Neuron (in vitro differentiated cells): ENCODE measurements around the gene FAM20A.

Source experiments
- H2AFZ ChIP-seq: one replicate; pipeline ENCODE4 v1.6.1; 2013; ENCODE audit warnings: low read depth, mild to moderate bottlenecking, inconsistent platforms, low read length, moderate library complexity
- H3K27me3 ChIP-seq: one replicate; pipeline ENCODE4 v1.6.1; 2013; ENCODE audit warnings: low read length; ENCODE audit not compliant: insufficient read depth
- H3K36me3 ChIP-seq: one replicate; pipeline ENCODE4 v1.6.1; 2013; ENCODE audit warnings: low read length; ENCODE audit not compliant: insufficient read depth
- H3K4me1 ChIP-seq: one replicate; pipeline ENCODE4 v1.6.1; 2013; ENCODE audit warnings: low read length; ENCODE audit not compliant: insufficient read depth
- H3K4me3 ChIP-seq: 2 replicates; pipeline ENCODE4 v1.5.1; 2013; ENCODE audit warnings: mild to moderate bottlenecking, low read length, moderate library complexity
- H3K9me3 ChIP-seq: one replicate; pipeline ENCODE4 v1.6.1; 2013; ENCODE audit warnings: low read length

FAM20A gene

GRCh38 chr17:68579194-68579927 lies 21.8 kb downstream of the FAM20A start:
- no peak overlapping the region for H3K4me3 ChIP-seq

GRCh38 chr17:68578236-68578635 lies 22.9 kb downstream of the FAM20A start:
- Histone ChIP-seq H3K9me3 (peaks cover 3% of the 10 kb centered on the region), H3K4me1 (peaks cover 9% of the 10 kb centered on the region), H3K36me3 (no peaks in the 10 kb centered on the region), H2AFZ (no peak overlapping the region), H3K4me3 (no peak overlapping the region), H3K27me3 (no peaks in the 10 kb centered on the region)

More at GRCh38 chr17:68579194-68579927, 21.8 kb downstream of the FAM20A start:
- Histone ChIP-seq H3K36me3 (no peaks in the 10 kb centered on the region), H3K27me3 (no peaks in the 10 kb centered on the region), H3K9me3 (peaks cover 3% of the 10 kb centered on the region), H2AFZ (no peak overlapping the region), H3K4me1 (peaks cover 9% of the 10 kb centered on the region)

GRCh38 chr17:68577497-68577821 lies 23.7 kb downstream of the FAM20A start:
- Histone ChIP-seq H3K9me3 (peaks cover 3% of the 10 kb centered on the region), H3K36me3 (no peaks in the 10 kb centered on the region), H2AFZ (no peak overlapping the region), H3K4me1 (peaks cover 9% of the 10 kb centered on the region), H3K27me3 (no peaks in the 10 kb centered on the region), H3K4me3 (no peak overlapping the region)

- H3K4me1 ChIP-seq: peaks cover 9% of the 10 kb centered on the region
- H3K27me3 ChIP-seq: no peaks in the 10 kb centered on the region
- peaks cover 3% of the 10 kb centered on the region for H3K9me3 ChIP-seq
- no peak overlapping the region for H2AFZ ChIP-seq
- no peak overlapping the region for H3K4me3 ChIP-seq
- no peaks in the 10 kb centered on the region for H3K36me3 ChIP-seq
Measured at GRCh38 chr17:68576811-68577496, 24.2 kb downstream of the FAM20A start.

- Histone ChIP-seq H3K27me3 (no peaks in the 10 kb centered on the region), H2AFZ (no peak overlapping the region), H3K4me1 (peaks cover 9% of the 10 kb centered on the region), H3K36me3 (no peaks in the 10 kb centered on the region), H3K9me3 (peaks cover 3% of the 10 kb centered on the region), H3K4me3 (no peak overlapping the region)
Measured at GRCh38 chr17:68576137-68576536, 25.0 kb downstream of the FAM20A start.

GRCh38 chr17:68573338-68573737 lies 27.8 kb downstream of the FAM20A start:
- H3K4me1 ChIP-seq: no peaks in the 10 kb centered on the region
- no peaks in the 10 kb centered on the region for H3K9me3 ChIP-seq
- no peak overlapping the region for H3K4me3 ChIP-seq
- H2AFZ ChIP-seq: no peak overlapping the region
- no peaks in the 10 kb centered on the region for H3K27me3 ChIP-seq
- H3K36me3 ChIP-seq: no peaks in the 10 kb centered on the region

GRCh38 chr17:68572138-68572842 lies 28.9 kb downstream of the FAM20A start:
- Histone ChIP-seq H3K27me3 (no peaks in the 10 kb centered on the region), H3K4me3 (no peak overlapping the region), H2AFZ (no peak overlapping the region), H3K36me3 (no peaks in the 10 kb centered on the region), H3K4me1 (no peaks in the 10 kb centered on the region), H3K9me3 (no peaks in the 10 kb centered on the region)

GRCh38 chr17:68570526-68570925 lies 30.6 kb downstream of the FAM20A start:
- H3K9me3 ChIP-seq: no peaks in the 10 kb centered on the region
- no peaks in the 10 kb centered on the region for H3K27me3 ChIP-seq
- H3K4me3 ChIP-seq: no peak overlapping the region
- no peaks in the 10 kb centered on the region for H3K36me3 ChIP-seq
- no peaks in the 10 kb centered on the region for H3K4me1 ChIP-seq
- no peak overlapping the region for H2AFZ ChIP-seq

GRCh38 chr17:68569346-68569745 lies 31.8 kb downstream of the FAM20A start:
- no peaks in the 10 kb centered on the region for H3K27me3 ChIP-seq
- H3K36me3 ChIP-seq: no peaks in the 10 kb centered on the region
- no peak overlapping the region for H2AFZ ChIP-seq
- H3K4me3 ChIP-seq: no peak overlapping the region
- H3K4me1 ChIP-seq: no peaks in the 10 kb centered on the region
- peaks cover 1% of the 10 kb centered on the region for H3K9me3 ChIP-seq

GRCh38 chr17:68568581-68568980 lies 32.6 kb downstream of the FAM20A start:
- Histone ChIP-seq H3K4me3 (no peak overlapping the region), H3K36me3 (no peaks in the 10 kb centered on the region), H3K4me1 (no peaks in the 10 kb centered on the region), H2AFZ (no peak overlapping the region), H3K9me3 (peaks cover 1% of the 10 kb centered on the region), H3K27me3 (no peaks in the 10 kb centered on the region)

- Histone ChIP-seq H2AFZ (no peak overlapping the region), H3K36me3 (no peaks in the 10 kb centered on the region), H3K4me3 (no peak overlapping the region), H3K4me1 (no peaks in the 10 kb centered on the region), H3K9me3 (peaks cover 1% of the 10 kb centered on the region), H3K27me3 (no peaks in the 10 kb centered on the region)
Measured at GRCh38 chr17:68567581-68567980, 33.6 kb downstream of the FAM20A start.

- Histone ChIP-seq H3K27me3 (no peaks in the 10 kb centered on the region), H3K36me3 (no peaks in the 10 kb centered on the region), H3K9me3 (peaks cover 1% of the 10 kb centered on the region), H2AFZ (no peak overlapping the region), H3K4me3 (no peak overlapping the region), H3K4me1 (no peaks in the 10 kb centered on the region)
Measured at GRCh38 chr17:68567035-68567434, 34.1 kb downstream of the FAM20A start.

GRCh38 chr17:68566442-68566738 lies 34.8 kb downstream of the FAM20A start:
- H3K4me1 ChIP-seq: no peaks in the 10 kb centered on the region

More at GRCh38 chr17:68566442-68566738, 34.8 kb downstream of the FAM20A start:
- Histone ChIP-seq H2AFZ (no peak overlapping the region), H3K36me3 (no peaks in the 10 kb centered on the region), H3K4me3 (no peak overlapping the region), H3K27me3 (no peaks in the 10 kb centered on the region), H3K9me3 (peaks cover 1% of the 10 kb centered on the region)
